ENCODE measurements around the gene FPGS. TPM values are rescaled to one million over a fixed set of nuclear protein-coding genes. Genes with fewer than 3 reads are reported as not detected.
"Not testable (repeated sequence)": the region's sequence is repeated elsewhere in the genome, so short reads cannot be mapped to it uniquely, and the experiment has no call there.

The FPGS gene
- total RNA-seq, 1 experiment from 2014 or later, result 81.7 TPM

GRCh38 chr9:127756233-127756632 is 46.4 kb upstream of the FPGS start:
- Mint-ChIP-seq H3K27me3 (ENCODE audit: low read depth) (peaks cover 56% of the 10 kb centered on the region), H3K9me3 (no peaks in the 10 kb centered on the region), H3K36me3 (no peaks in the 10 kb centered on the region), H3K4me1 (peaks cover 6% of the 10 kb centered on the region; the same call in 1 of the 2 replicates), H3K27ac (no peak overlapping the region), H3K4me3 (peak overlapping the region; percentile 62; the same call in 1 of the 2 replicates)
- ATAC-seq (no peak), DNase-seq (ENCODE audit: low spot score) (no peak)
- 0 out of 2 replicates have a peak, but pooled peaks have one; percentile 1 for TF ChIP-seq E2F1 (CRISPR knock-in tag; IDR thresholded peaks at IDR 0.05)
- TF ChIP-seq RELA (CRISPR knock-in tag; IDR thresholded peaks at IDR 0.05; ENCODE audit: borderline replicate concordance), result no peak
- ChIA-PET CTCF (interaction anchor here (0.6 to 3.3 kb wide), 7 partner anchors 14 to 252 kb away, joined by 3 to 34 read pairs (median 10); partner anchors contain the start of gene TOR2A), POLR2A (interaction anchor here (0.9 kb wide), 1 partner anchor 15 kb away, joined by 4 read pairs; no protein-coding TSS in a partner anchor)

- DNase-seq (ENCODE audit: low spot score); ATAC-seq; H3K4me3 Mint-ChIP-seq; H3K36me3 Mint-ChIP-seq; H3K9me3 Mint-ChIP-seq; H3K27ac Mint-ChIP-seq: not testable (repeated sequence)
- Mint-ChIP-seq H3K4me1 (peaks cover 10% of the 10 kb centered on the region; the same call in 1 of the 2 replicates), H3K27me3 (ENCODE audit: low read depth) (peaks cover 51% of the 10 kb centered on the region)
- ChIA-PET POLR2A (interaction anchor here (2.4 kb wide), 1 partner anchor 14 kb away, joined by 5 read pairs; no protein-coding TSS in a partner anchor), CTCF (interaction anchor here (0.6 to 3.3 kb wide), 4 partner anchors 14 to 170 kb away, joined by 3 to 28 read pairs (median 6); no protein-coding TSS in a partner anchor)
Observed at GRCh38 chr9:127756776-127757175, 45.9 kb upstream of the FPGS start.

- no peaks in the 10 kb centered on the region for H3K9me3 Mint-ChIP-seq
- H3K27me3 Mint-ChIP-seq (ENCODE audit: low read depth), result peaks cover 30% of the 10 kb centered on the region
- no peak for DNase-seq (ENCODE audit: low spot score)
- ATAC-seq, result no peak
- H3K4me1 Mint-ChIP-seq, result peaks cover 29% of the 10 kb centered on the region
- 0 out of 2 replicates have a peak overlapping the region, but pooled peaks have one; percentile 14 for H3K27ac Mint-ChIP-seq
- H3K36me3 Mint-ChIP-seq, result no peaks in the 10 kb centered on the region
- ChIA-PET POLR2A (interaction anchor here (2.4 kb wide), 1 partner anchor 12 kb away, joined by 5 read pairs; no protein-coding TSS in a partner anchor), CTCF (interaction anchor here (0.6 to 1.7 kb wide), 4 partner anchors 24 to 111 kb away, joined by 3 to 7 read pairs (median 4); partner anchors contain the start of gene TOR2A)
- no peak overlapping the region for H3K4me3 Mint-ChIP-seq
- no peak for TF ChIP-seq ZNF416 (CRISPR knock-in tag; IDR thresholded peaks at IDR 0.05)
- no peak for TF ChIP-seq ZNF281 (CRISPR knock-in tag; IDR thresholded peaks at IDR 0.05)
- TF ChIP-seq, protein P1, sequence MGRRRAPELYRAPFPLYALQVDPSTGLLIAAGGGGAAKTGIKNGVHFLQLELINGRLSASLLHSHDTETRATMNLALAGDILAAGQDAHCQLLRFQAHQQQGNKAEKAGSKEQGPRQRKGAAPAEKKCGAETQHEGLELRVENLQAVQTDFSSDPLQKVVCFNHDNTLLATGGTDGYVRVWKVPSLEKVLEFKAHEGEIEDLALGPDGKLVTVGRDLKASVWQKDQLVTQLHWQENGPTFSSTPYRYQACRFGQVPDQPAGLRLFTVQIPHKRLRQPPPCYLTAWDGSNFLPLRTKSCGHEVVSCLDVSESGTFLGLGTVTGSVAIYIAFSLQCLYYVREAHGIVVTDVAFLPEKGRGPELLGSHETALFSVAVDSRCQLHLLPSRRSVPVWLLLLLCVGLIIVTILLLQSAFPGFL (CRISPR knock-in tag; IDR thresholded peaks at IDR 0.05; ENCODE audit: borderline replicate concordance), result no peak
- no peak for TF ChIP-seq ETV6 (CRISPR knock-in tag; IDR thresholded peaks at IDR 0.05)
- no peak for TF ChIP-seq HMGXB4 (CRISPR knock-in tag; IDR thresholded peaks at IDR 0.05)
- no peak for TF ChIP-seq ZNF219 (CRISPR knock-in tag; IDR thresholded peaks at IDR 0.05; ENCODE audit: borderline replicate concordance)
- TF ChIP-seq, protein P2, sequence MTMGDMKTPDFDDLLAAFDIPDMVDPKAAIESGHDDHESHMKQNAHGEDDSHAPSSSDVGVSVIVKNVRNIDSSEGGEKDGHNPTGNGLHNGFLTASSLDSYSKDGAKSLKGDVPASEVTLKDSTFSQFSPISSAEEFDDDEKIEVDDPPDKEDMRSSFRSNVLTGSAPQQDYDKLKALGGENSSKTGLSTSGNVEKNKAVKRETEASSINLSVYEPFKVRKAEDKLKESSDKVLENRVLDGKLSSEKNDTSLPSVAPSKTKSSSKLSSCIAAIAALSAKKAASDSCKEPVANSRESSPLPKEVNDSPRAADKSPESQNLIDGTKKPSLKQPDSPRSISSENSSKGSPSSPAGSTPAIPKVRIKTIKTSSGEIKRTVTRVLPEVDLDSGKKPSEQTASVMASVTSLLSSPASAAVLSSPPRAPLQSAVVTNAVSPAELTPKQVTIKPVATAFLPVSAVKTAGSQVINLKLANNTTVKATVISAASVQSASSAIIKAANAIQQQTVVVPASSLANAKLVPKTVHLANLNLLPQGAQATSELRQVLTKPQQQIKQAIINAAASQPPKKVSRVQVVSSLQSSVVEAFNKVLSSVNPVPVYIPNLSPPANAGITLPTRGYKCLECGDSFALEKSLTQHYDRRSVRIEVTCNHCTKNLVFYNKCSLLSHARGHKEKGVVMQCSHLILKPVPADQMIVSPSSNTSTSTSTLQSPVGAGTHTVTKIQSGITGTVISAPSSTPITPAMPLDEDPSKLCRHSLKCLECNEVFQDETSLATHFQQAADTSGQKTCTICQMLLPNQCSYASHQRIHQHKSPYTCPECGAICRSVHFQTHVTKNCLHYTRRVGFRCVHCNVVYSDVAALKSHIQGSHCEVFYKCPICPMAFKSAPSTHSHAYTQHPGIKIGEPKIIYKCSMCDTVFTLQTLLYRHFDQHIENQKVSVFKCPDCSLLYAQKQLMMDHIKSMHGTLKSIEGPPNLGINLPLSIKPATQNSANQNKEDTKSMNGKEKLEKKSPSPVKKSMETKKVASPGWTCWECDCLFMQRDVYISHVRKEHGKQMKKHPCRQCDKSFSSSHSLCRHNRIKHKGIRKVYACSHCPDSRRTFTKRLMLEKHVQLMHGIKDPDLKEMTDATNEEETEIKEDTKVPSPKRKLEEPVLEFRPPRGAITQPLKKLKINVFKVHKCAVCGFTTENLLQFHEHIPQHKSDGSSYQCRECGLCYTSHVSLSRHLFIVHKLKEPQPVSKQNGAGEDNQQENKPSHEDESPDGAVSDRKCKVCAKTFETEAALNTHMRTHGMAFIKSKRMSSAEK (CRISPR knock-in tag; IDR thresholded peaks at IDR 0.05; ENCODE audit: borderline replicate concordance), result no peak
- no peak for TF ChIP-seq OVOL2 (CRISPR knock-in tag; IDR thresholded peaks at IDR 0.05; ENCODE audit: borderline replicate concordance)
- TF ChIP-seq NFE2L1 (CRISPR knock-in tag; IDR thresholded peaks at IDR 0.05), result no peak
- no peak for TF ChIP-seq ATF1 (CRISPR knock-in tag; IDR thresholded peaks at IDR 0.05)
- TF ChIP-seq ZNF121 (CRISPR knock-in tag; IDR thresholded peaks at IDR 0.05), result no peak
- TF ChIP-seq ELF4 (CRISPR knock-in tag; IDR thresholded peaks at IDR 0.05; ENCODE audit: low read depth), result no peak
- no peak for TF ChIP-seq TCF7 (CRISPR knock-in tag; IDR thresholded peaks at IDR 0.05; ENCODE audit: low read depth)
Observed at GRCh38 chr9:127758843-127759242, 43.8 kb upstream of the FPGS start.

Measured in WTC11 (cell line).